ENCODE results near the gene BMPR2.

BMPR2 gene

GRCh38 chr2:202542142-202542541 lies 166.0 kb downstream of the BMPR2 start:
- TF ChIP-seq ZBTB7A (IDR thresholded peaks at IDR 0.05; ENCODE audit: low read depth) (no peak), TEAD4 (IDR thresholded peaks at IDR 0.05) (no peak), USF1 (IDR thresholded peaks at IDR 0.05) (no peak), EGR1 (IDR thresholded peaks at IDR 0.05) (no peak), RAD21 (IDR thresholded peaks at IDR 0.05; ENCODE audit: low read depth) (no peak), EP300 (IDR thresholded peaks at IDR 0.05; ENCODE audit: borderline replicate concordance) (no peak), CEBPB (IDR thresholded peaks at IDR 0.05) (no peak), YY1 (IDR thresholded peaks at IDR 0.05; ENCODE audit: low read depth) (no peak), CREB1 (IDR thresholded peaks at IDR 0.05; ENCODE audit: low read depth) (no peak), TCF12 (IDR thresholded peaks at IDR 0.05; ENCODE audit: low read depth) (no peak), TAF1 (IDR thresholded peaks at IDR 0.05; ENCODE audit: low read depth) (no peak), FOXM1 (IDR thresholded peaks at IDR 0.05; ENCODE audit: borderline replicate concordance, low read depth) (no peak), NFIC (IDR thresholded peaks at IDR 0.05) (no peak)
- TF ChIP-seq, protein P1, sequence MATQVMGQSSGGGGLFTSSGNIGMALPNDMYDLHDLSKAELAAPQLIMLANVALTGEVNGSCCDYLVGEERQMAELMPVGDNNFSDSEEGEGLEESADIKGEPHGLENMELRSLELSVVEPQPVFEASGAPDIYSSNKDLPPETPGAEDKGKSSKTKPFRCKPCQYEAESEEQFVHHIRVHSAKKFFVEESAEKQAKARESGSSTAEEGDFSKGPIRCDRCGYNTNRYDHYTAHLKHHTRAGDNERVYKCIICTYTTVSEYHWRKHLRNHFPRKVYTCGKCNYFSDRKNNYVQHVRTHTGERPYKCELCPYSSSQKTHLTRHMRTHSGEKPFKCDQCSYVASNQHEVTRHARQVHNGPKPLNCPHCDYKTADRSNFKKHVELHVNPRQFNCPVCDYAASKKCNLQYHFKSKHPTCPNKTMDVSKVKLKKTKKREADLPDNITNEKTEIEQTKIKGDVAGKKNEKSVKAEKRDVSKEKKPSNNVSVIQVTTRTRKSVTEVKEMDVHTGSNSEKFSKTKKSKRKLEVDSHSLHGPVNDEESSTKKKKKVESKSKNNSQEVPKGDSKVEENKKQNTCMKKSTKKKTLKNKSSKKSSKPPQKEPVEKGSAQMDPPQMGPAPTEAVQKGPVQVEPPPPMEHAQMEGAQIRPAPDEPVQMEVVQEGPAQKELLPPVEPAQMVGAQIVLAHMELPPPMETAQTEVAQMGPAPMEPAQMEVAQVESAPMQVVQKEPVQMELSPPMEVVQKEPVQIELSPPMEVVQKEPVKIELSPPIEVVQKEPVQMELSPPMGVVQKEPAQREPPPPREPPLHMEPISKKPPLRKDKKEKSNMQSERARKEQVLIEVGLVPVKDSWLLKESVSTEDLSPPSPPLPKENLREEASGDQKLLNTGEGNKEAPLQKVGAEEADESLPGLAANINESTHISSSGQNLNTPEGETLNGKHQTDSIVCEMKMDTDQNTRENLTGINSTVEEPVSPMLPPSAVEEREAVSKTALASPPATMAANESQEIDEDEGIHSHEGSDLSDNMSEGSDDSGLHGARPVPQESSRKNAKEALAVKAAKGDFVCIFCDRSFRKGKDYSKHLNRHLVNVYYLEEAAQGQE (IDR thresholded peaks at IDR 0.05; ENCODE audit: low read depth), result no peak
- TF ChIP-seq, protein P2, sequence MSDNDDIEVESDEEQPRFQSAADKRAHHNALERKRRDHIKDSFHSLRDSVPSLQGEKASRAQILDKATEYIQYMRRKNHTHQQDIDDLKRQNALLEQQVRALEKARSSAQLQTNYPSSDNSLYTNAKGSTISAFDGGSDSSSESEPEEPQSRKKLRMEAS (IDR thresholded peaks at IDR 0.05), result no peak

DNA sequence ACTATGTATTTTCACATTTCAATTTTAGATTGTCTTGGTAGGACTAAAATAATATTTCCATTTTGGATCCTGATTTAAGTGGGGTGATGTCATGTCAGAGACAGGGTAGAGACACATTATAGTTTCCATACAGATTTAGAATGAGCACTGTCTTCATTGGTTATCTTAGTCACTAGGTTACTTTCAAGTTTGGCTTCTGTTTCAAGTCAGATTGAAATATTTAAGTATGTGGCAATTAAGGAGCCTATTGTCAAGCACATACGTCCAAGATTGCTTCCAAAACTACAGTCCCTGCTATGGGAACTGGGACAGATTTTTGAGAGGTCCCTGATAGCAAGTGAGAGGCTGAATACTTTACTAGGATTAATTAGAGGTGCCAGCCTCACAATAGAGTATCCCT lies 169.4 kb downstream of the BMPR2 start:
- TF ChIP-seq ZBTB7A (IDR thresholded peaks at IDR 0.05; ENCODE audit: low read depth) (no peak), EGR1 (IDR thresholded peaks at IDR 0.05) (no peak), CEBPB (IDR thresholded peaks at IDR 0.05) (no peak)
- TF ChIP-seq, protein P1 (IDR thresholded peaks at IDR 0.05; ENCODE audit: low read depth), result no peak

DNA sequence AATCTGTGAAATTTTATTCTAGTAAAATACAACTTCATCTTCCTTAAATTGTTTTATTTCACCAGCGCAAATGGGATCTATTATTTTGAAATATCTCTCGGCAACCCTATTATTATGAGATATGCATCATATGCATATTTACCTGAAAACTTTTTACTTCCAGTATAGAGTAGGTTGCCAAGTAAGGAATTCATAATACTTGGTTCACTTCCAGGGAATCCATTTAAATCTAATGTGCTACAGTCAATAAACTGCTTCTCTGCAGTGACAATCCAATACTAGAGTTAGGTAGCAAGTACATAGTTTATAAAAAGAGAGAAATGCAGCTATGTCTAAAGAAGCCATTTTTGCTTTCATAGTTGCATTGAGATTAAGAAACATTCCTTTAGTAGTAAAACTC lies 169.8 kb downstream of the BMPR2 start:
- TF ChIP-seq EP300 (IDR thresholded peaks at IDR 0.05; ENCODE audit: borderline replicate concordance) (no peak), RAD21 (IDR thresholded peaks at IDR 0.05; ENCODE audit: low read depth) (no peak), YY1 (IDR thresholded peaks at IDR 0.05; ENCODE audit: low read depth) (no peak)

DNA sequence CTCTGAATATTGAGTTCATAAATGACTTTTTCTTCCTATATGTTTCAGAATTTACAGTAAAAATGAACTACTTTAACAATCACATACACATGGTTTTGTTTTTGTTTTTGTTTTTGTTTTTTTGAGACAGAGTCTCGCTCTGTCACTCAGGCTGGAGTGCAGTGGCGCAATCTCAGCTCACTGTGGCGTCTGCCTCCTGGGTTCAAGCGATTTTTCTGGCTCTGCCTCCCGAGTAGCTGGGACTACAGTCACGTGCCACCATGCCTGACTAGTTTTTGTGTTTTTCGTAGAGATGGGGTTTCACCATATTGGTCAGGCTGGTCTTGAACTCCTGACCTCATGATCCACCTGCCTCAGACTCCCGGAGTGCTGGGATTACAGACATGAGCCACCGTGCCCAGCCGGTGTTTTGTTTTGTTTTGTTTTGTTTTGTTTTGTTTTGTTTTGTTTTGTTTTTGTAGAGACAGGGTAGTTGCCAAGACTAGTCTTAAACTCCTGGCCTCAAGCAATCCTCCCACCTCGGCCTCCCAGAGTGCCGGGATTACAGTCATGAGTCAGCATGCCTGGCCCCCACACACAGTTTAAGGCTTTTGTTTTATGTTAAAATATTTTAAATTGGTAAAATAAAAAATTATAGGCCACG lies 170.5 kb downstream of the BMPR2 start:
- TF ChIP-seq USF1 (IDR thresholded peaks at IDR 0.05), result peak; percentile 59
- TF ChIP-seq CEBPB (IDR thresholded peaks at IDR 0.05), result 0 out of 2 replicates have a peak, but pooled peaks have one; percentile 8

DNA sequence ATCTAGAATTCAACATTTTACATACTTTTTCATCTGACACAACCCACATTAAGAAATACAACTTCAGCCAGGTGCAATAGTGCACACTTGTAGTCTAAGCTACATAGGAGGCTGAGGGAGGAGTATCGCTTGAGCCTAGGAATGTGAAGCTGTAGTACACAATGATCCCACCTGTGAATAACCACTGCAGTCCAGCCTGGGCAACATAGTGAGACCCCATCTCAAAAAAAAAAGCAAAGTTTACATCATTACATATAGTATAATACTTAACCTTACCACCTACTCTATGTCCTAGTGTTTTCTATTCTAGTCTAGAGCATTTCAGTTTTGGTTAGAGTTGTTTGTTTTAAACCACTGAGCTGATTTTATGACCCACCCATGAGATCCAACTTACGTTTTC lies 172.1 kb downstream of the BMPR2 start:
- no peak for TF ChIP-seq TEAD4 (IDR thresholded peaks at IDR 0.05)
- TF ChIP-seq RAD21 (IDR thresholded peaks at IDR 0.05; ENCODE audit: low read depth), result no peak
- TF ChIP-seq YY1 (IDR thresholded peaks at IDR 0.05; ENCODE audit: low read depth), result no peak
- TF ChIP-seq, protein P2 (IDR thresholded peaks at IDR 0.05), result no peak
- no peak for TF ChIP-seq CEBPB (IDR thresholded peaks at IDR 0.05)
- no peak for TF ChIP-seq EGR1 (IDR thresholded peaks at IDR 0.05)
- TF ChIP-seq USF1 (IDR thresholded peaks at IDR 0.05), result no peak
- TF ChIP-seq, protein P1 (IDR thresholded peaks at IDR 0.05; ENCODE audit: low read depth), result no peak
- TF ChIP-seq TCF12 (IDR thresholded peaks at IDR 0.05; ENCODE audit: low read depth), result no peak
- no peak for TF ChIP-seq EP300 (IDR thresholded peaks at IDR 0.05; ENCODE audit: borderline replicate concordance)
- no peak for TF ChIP-seq NFIC (IDR thresholded peaks at IDR 0.05)
- no peak for TF ChIP-seq CREB1 (IDR thresholded peaks at IDR 0.05; ENCODE audit: low read depth)
- no peak for TF ChIP-seq TAF1 (IDR thresholded peaks at IDR 0.05; ENCODE audit: low read depth)

All from Ishikawa (cell line).